HepG2 (cell line): ENCODE data around the gene MRPL50. TPM values are rescaled to one million over a fixed set of nuclear protein-coding genes. Genes with fewer than 3 reads are reported as not detected.

Source experiments
- CSRNP1 ChIP-seq: sonication (generic); formaldehyde crosslinking; IDR thresholded peaks from 2 replicates; pipeline ENCODE4 v1.8.1; 2023; ENCODE audit warnings: mild to moderate bottlenecking, missing genetic modification reagents
- FOXP4 ChIP-seq: sonication (generic); formaldehyde crosslinking; IDR thresholded peaks from 2 replicates; pipeline ENCODE4 v1.4.0; 2020; ENCODE audit warnings: missing genetic modification reagents
- FUBP1 ChIP-seq: sonication (generic); formaldehyde crosslinking; IDR thresholded peaks from 2 replicates; pipeline ENCODE4 v1.5.1; 2020; ENCODE audit warnings: missing genetic modification reagents, mild to moderate bottlenecking, borderline replicate concordance
- GZF1 ChIP-seq: sonication (generic); formaldehyde crosslinking; IDR thresholded peaks from 2 replicates; pipeline ENCODE4 v1.5.1; 2020; ENCODE audit warnings: mild to moderate bottlenecking, missing genetic modification reagents
- MED8 ChIP-seq: sonication (generic); formaldehyde crosslinking; IDR thresholded peaks from 2 replicates; pipeline ENCODE4 v1.8.1; 2023; ENCODE audit warnings: mild to moderate bottlenecking, missing genetic modification reagents; ENCODE audit not compliant: insufficient replicate concordance
- RFX3 ChIP-seq: IDR thresholded peaks from 2 replicates; pipeline ENCODE4 v1.6.1; 2016; ENCODE audit warnings: missing biosample characterization, missing genetic modification reagents
- SMARCE1 ChIP-seq: fragments of 450-650 bp; IDR thresholded peaks from 2 replicates; pipeline ENCODE4 v1.6.1; 2017; ENCODE audit warnings: borderline replicate concordance
- THAP9 ChIP-seq: sonication (generic); formaldehyde crosslinking; IDR thresholded peaks from 2 replicates; pipeline ENCODE4; 2020; ENCODE audit warnings: missing genetic modification reagents, mild to moderate bottlenecking, borderline replicate concordance
- ZMAT3 ChIP-seq: sonication (generic); formaldehyde crosslinking; conservative IDR thresholded peaks from 2 replicates; pipeline ENCODE4 v1.7.0; 2021; ENCODE audit warnings: missing genetic modification reagents
- ZNF337 ChIP-seq: sonication (generic); formaldehyde crosslinking; IDR thresholded peaks from 2 replicates; pipeline ENCODE4 v1.5.1; 2020; ENCODE audit warnings: missing genetic modification reagents, low read depth, mild to moderate bottlenecking, borderline replicate concordance
- ZNF576 ChIP-seq: sonication (generic); formaldehyde crosslinking; IDR thresholded peaks from 2 replicates; pipeline ENCODE4 v1.4.0; 2020; ENCODE audit warnings: mild to moderate bottlenecking, missing genetic modification reagents
- ZNF687 ChIP-seq: sonication (generic); formaldehyde crosslinking; IDR thresholded peaks from 2 replicates; pipeline ENCODE4 v1.5.1; 2020; ENCODE audit warnings: mild to moderate bottlenecking, missing genetic modification reagents, moderate library complexity
- ZNF747 ChIP-seq: sonication (generic); formaldehyde crosslinking; IDR thresholded peaks from 2 replicates; pipeline ENCODE4 v1.8.1; 2023; ENCODE audit warnings: missing genetic modification reagents, mild to moderate bottlenecking, borderline replicate concordance
- ZNF777 ChIP-seq: sonication (generic); formaldehyde crosslinking; IDR thresholded peaks from 2 replicates; pipeline ENCODE4 v1.4.0; 2020; ENCODE audit warnings: missing genetic modification reagents
- ZNF781 ChIP-seq: sonication (generic); formaldehyde crosslinking; IDR thresholded peaks from 2 replicates; pipeline ENCODE4 v1.5.1; 2020; ENCODE audit warnings: borderline replicate concordance, mild to moderate bottlenecking, missing genetic modification reagents; ENCODE audit errors: not compliant biosample characterization
- polyA plus RNA-seq, 8 experiments: library from polyadenylated mRNA; depleted of rRNA in 3 of 8; stranded (reverse) in 7 of 8; unstranded in 1 of 8; fragments of >200 nt; fragmentation: Illumina TruSeq in 4 of 8; extraction: Trizol in 4 of 8; gene quantifications; 2 replicates each; pipeline versions ENCODE4 v1.2.1 to v1.2.3, GENCODE V29; 2011 to 2016; ENCODE audit warnings: low read depth in 4 of 8, missing spikeins in 1 of 8, mixed read lengths in 1 of 8; ENCODE audit not compliant: insufficient read depth in 1 of 8
- total RNA-seq, 5 experiments: library from RNA; depleted of rRNA; stranded (reverse); fragments of >200 nt; fragmentation: Illumina TruSeq; extraction: Trizol; gene quantifications; 2 replicates each; pipeline ENCODE4 v1.2.3, GENCODE V29; 2016; ENCODE audit warnings: low read depth in 1 of 5

MRPL50 gene
- total and polyA plus RNA-seq, 2 of the 13 experiments (the other 11 are each of a cell fraction or from before 2014, with no cell fraction given): 37.1 to 70.0 TPM

- TF ChIP-seq ZNF576 (CRISPR knock-in tag): no peak
- TF ChIP-seq ZNF687: no peak
- TF ChIP-seq RFX3 (CRISPR knock-in tag): no peak
- peak; percentile 44 for TF ChIP-seq FOXP4
- no peak for TF ChIP-seq ZNF747 (CRISPR knock-in tag)
- peak; percentile 42 for TF ChIP-seq ZNF777 (CRISPR knock-in tag)
- TF ChIP-seq CSRNP1 (CRISPR knock-in tag): no peak
- no peak for TF ChIP-seq ZNF781 (CRISPR knock-in tag)
- no peak for TF ChIP-seq ZNF337 (CRISPR knock-in tag)
- TF ChIP-seq FUBP1 (CRISPR knock-in tag): no peak
- peak; percentile 23 for TF ChIP-seq MED8
- no peak for TF ChIP-seq SMARCE1
- TF ChIP-seq GZF1 (CRISPR knock-in tag): no peak
- TF ChIP-seq ZMAT3 (CRISPR knock-in tag): no peak
- no peak for TF ChIP-seq THAP9
Measured at GRCh38 chr9:101445353-101446029, 47.1 kb upstream of the MRPL50 start (continued).
